HG03139 (cell line): ENCODE measurements around the gene ARHGAP12.
A peak's percentile ranks its signal among the peaks of the same experiment; 100 is the strongest.

Experiments
- ATAC-seq: cut with Tn5 transposase; IDR thresholded peaks from one replicate; pipeline ENCODE4 v1.9.1; 2021; ENCODE audit not compliant: unreplicated experiment

ARHGAP12 gene

DNA sequence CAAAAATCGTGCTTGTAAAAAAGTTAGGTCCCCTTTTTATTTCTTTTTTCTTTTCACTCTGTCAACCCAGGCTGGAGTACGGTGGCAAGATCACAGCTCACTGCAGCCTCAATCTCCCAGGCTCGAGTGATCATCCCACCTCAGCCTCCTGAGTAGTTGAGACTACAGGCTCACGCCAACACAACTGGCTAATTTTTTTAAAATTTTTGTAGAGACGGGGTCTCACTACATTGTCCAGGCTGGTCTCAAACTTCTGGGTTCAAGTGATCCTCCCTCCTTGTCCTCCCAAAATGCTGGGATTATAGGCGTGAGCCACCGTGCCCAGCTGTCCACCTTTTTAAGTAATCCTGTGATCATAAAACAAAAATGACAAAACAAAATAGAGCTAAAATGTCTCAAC is 19.4 kb upstream of the ARHGAP12 start:
- no peak for ATAC-seq

DNA sequence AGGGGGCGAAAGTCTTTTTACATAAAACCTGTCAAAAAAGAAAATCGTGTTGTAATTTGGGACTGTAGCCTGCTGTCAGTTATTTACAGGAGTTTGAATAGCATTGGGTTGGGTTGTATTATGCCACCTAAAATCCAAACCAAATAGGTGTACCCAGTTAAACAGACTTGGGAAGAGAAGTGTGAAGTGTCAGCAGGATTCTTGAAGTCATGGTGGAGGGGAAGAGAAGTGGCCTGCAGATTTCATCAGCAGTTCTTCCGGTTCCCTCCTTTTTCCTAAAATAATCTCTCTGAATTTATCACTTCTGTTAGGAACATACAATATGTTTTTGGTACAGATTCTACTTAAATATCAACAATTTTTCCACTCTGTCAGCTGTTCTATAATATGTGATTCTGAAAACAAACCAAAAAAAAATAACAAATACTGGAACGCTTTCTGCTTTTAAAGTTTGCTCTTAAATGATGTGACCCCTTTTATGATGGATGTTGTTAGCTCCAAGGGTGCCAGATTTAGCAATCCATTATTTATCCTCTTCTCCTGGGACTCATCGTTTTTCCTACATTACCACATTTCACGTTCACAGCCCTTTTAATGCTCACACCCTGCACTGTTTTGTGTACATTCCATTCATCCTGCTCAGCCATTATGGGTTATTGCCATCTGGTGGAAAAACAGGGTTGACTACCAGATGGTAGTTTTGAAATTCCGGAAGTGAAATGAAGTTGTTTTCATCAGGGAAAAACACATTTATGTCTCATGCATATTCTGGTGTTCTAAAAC is 18.7 kb upstream of the ARHGAP12 start:
- ATAC-seq, result no peak

DNA sequence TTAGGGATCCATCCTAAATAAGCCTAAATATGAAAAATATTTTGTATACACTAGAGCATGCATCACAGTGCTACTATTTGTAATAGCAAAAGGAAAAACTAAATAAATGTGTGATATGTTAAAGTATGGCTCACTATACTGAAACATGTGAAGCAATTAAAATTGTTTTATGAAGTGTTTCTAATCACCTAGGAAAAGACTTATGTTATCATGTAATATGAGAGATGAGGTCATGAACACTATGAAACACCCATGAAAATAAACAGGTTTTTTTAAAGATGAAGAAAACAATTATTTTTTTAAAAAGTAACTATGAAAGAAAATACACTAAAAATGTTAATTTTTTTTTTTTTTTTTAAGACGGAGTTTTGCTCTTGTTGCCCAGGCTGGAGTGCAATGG is 16.8 kb upstream of the ARHGAP12 start:
- no peak for ATAC-seq

DNA sequence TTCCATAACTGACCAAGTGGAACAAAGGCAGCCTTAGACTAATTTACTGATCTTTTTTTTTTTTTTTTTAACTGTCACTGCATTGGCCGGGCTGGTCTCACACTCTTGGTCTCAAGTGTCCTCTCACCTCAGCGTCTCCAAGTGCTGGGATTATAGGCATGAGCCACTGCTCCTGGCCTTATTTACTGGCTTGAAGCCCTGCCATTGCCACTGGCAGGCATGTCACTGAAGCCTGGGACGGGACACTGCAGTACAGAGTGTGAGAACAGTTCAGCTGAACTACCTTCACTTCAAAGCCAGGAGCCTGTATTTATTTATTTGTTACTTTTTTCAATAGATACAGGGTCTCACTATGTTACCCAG is 15.4 kb upstream of the ARHGAP12 start:
- no peak for ATAC-seq

DNA sequence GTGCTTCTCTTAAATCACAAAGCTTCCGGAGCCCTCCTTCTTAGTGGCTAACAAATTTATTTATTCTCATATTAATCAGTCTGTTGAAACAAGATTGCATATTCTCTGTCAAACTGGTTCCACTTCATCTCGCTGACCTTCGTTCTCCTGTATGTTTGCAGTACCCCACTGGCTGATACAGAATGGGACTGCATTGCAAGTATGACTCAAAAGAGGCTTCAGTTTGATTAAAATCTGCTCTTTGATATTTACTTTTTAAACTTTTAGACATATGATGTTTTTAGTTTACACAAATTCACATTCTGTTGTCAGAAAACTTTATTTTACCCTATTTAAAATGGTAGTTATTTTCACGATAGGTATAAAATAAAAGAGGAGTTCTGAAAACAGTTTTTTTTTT is 14.3 kb upstream of the ARHGAP12 start:
- no peak for ATAC-seq

DNA sequence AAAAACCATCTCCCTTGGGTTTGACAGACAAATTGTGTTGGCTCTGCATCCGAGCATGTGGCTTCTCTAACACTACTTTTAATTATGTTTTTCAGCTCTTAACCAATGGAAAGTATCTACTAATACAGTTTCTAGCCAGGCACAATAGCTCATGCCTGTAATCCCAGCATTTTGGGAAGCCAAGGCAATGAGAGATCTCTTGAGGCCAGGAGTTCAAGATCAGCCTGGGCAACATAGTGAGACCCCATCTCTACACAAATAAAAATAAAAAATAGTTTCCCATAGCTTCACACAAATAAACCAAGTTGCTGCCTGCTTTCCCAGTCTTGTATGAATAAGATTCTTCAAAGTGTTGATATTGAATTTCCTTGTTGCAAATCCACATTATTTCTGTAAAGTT is 13.8 kb upstream of the ARHGAP12 start:
- no peak for ATAC-seq

DNA sequence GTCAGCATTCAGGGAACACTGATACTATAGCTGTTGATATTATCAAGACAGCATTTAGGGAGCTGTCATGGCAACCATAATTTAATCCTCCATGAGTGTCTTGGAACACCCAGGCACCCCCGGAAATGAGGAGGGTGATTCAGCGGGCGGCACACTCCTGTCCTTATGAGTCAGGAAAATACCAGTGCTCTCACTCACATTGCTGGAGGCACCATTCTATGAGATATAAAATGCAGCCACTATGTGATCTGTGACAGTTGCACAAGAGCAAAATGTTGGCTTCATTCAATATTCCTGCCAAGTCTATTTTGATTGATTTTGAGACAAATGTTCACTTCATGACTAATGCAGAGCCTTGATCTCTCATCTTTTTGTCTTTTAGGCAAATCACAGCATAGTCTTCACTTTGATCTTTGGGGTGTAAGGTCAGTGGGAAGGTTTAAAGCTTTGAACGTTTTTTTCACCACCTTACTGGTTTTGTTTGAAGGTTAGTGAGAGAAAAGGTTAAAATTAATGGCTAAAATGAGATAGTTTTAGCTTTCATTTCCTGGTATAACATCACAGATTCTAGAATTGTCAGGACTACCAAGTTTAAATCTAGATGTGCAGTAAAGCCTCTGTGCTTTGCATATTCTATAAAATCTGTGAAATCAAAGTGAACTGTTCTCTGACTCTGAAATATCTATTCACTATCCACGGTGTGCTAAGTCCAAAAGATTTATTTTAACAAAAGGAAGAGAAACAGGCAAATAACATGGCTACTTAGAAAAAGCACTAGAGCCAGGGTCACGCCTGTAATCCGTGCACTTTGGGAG is 12.4 kb upstream of the ARHGAP12 start:
- ATAC-seq, result no peak

DNA sequence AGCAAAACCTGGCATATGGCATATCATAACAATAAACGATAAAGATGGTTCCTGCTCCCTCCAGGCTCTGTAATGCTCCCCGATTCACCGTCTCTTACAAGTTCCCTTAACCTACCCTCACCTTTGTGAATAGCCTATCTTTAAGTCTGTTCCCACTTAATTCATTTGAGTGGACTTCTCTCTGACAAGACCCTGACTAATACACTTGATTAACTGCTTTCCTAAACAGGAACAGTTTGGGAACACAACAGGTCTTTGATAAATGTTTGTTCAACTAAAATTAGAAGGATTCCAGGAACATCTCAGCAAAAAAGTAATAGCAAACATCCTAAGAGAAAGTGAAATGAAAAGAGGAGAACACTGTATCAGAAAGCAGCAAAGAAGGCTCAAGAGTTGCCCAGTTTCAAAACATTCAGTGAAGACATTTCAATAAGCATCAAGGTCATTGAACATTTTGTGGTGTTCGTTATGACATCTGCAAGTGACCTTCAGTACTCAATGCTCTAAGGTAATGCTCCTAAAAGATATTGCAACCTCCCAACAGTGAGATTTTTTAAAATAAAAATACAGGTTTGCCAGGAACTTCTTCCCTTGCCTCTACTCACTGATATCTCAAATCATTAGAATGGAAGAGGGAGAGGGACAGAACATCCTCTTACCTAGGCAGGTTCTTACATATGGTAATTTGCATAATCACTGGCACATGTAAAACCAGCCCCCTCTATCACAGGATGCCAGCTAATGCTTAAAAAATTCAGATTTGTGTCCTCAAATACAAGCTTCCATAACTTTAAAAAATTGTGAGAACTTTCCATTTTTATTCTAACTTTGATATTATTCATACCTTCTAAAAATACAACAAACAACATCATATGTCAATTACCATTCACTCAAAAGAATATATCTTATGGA is 11.4 kb upstream of the ARHGAP12 start:
- no peak for ATAC-seq

DNA sequence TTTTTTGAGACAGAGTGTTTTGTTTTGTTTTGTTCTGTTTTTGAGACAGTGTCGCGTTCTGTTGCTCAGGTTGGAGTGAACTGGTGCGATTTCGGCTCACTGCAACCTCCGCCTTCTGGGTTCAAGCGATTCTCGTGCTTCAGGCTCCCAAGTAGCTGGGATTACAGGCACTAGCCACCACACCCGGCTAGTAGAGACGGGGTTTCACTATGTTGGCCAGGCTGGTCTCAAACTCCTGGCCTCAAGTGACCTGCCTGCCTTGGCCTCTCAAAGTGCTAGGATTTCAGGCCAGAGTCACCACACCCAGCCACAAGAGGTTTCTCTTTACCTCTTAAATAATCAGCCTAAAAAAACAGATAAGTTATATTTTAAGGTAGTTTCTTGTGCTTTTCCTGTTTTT is 8.7 kb upstream of the ARHGAP12 start:
- no peak for ATAC-seq

DNA sequence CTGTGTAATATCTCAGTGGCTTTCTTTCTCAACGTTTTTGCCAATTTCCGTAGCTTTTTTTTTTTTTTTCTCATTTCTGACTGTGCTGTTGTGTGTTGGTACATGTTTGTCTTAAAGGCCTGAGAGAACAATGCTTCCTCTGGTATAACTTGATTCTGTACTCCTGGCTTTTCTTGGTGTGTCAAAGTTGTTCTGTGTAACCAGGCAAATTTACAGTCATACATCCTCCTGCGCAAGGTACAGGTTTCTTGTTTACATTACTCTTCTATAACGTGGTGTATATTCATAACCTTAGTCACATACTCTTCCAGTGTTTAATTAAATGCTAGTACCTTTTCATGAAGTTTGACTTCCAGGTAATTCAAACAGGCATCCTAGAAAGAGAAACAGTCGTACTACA is 8.3 kb upstream of the ARHGAP12 start:
- no peak for ATAC-seq

DNA sequence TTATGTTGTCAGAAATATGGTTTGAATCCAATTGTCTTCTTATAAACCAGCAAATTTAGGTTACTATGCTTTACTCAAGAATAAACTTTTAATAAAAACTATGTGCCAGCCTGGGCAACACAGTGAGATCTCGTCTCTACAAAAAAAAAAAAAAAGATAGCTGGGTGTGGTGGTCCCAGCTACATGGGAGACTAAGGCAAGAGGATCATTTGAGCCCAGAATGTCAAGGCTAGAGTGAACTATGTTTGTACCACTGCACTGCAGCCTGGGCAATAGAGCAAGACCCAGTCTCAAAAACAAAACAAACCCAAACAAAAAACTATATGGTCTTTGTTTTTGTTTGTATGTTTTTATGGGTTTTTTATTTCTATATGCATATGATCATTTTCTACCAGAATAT is 7.5 kb upstream of the ARHGAP12 start:
- no peak for ATAC-seq

DNA sequence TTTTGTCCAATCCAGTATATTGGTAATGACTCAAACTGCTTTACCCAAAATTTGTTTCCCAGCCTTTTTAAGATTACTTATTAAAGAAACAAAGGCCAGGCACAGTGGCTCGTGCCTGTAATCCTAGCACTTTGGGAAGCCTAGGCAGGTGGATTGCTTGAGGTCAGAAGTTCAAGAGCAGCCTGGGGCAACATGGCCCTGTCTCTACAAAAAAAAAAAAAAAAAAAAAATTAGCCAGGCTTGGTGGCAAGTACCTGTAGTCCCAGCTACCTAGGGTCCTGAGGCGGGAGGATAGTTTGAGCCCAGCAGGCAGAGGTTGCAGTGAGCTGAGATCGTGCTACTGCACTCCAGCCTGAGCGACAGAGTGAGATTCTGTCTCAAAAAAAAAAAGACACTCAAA is 7.0 kb upstream of the ARHGAP12 start:
- ATAC-seq, result no peak

DNA sequence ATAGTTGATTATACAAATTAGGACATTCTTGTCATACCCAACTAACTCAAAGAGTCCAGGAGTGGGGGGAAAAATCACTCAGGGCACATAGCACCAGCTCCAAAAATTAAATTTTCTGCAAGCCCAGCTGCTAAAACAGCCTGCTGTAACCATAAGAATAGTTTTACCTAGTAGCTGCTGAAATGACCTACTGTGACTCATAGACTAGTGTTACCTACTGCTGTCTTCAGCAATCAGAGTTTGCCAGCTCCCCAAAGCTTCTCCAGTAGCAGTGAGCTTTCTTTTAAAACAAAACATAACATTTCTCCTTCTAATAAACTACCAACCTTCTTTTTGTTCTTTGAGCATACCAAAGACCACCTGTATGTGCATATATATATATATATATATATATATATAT is 4.2 kb upstream of the ARHGAP12 start:
- no peak for ATAC-seq

DNA sequence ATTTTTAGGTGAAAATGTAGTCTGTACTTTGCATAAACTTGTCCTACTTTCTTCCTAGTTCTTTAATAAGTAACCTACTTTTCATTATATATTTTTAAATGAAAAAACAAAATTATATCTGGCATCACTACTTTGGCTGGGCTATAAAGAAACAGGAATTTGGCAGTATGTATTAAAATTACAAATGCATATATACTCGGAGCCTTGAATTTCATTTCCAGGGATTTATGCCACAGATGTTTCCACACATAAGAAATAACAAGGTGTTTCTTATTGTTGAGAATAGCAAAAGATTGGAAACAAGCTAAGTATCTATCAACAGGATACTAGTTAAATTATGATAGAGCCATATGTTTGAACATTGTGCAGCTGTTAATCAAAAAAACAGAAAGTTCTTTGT is 2.2 kb upstream of the ARHGAP12 start:
- ATAC-seq, result no peak

DNA sequence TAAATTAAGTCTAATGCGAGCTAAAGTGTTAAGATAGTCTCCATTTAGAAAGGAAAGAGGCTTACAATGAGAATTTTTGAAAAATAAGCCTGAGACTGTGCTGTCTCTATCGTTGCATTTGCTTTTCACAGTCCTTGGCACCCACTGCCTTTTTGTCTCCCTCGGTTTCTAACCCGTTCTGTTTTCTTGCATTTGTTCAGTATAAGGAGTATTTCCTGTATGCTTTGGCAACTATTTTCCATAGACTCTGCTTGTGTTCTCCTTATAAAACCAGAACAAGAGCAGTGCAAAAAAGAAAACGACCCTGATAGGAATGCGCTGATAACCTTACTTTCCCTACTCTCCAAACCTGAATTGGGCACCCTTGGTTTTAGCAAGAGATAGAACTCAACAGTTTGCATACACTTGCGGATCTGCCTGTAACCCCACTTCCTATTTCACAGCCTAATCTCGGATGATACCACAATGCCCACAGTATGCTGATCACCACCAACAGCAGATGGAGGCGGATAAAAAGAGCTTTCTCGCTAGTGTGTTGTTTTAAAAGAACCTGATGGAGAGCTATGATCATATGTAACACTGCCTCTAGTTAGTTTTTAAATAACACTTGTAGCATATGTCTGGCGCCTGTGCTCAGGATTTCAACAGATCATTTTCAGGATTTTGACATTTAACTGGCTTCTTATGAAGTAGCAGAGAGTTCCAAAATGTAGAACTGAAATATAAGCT is 1.6 kb upstream of the ARHGAP12 start:
- no peak for ATAC-seq

DNA sequence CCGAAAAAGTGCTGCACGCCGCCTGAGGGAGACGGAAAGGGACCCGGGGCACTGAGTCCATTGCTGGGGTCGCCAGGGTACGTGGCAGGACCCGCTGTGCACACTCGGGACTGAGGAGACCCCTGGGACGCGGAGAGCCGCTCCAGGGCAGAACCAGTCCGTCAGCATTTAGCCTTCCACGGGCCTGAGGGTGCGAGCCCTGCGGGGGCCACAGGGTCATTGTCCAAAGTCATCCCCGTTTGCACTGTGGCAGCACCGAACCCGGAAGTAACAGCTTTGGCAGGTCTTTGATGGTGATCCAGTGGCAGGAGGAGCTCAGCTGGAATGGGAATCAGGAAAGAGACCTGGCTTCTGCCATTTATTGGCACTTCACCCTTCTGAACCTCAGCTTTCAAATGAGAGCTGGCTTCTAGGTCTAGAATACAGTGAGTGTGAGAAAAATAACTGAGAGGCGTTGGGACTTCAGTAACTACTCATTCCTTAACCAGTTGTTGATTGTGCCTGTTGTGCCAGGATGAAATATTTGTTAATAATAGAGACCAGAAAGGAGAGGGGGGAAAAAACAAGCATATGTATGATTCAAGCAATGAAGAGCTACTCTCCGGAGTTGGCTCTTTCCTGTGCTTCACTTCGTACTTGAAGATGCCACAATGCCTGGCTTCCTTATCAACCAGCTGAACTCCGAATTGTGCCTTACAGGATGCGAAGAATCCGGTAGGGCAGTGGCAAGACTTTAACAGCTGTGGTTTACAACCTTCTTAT is 811 bp upstream of the ARHGAP12 start:
- ATAC-seq, result peak; percentile 19

DNA sequence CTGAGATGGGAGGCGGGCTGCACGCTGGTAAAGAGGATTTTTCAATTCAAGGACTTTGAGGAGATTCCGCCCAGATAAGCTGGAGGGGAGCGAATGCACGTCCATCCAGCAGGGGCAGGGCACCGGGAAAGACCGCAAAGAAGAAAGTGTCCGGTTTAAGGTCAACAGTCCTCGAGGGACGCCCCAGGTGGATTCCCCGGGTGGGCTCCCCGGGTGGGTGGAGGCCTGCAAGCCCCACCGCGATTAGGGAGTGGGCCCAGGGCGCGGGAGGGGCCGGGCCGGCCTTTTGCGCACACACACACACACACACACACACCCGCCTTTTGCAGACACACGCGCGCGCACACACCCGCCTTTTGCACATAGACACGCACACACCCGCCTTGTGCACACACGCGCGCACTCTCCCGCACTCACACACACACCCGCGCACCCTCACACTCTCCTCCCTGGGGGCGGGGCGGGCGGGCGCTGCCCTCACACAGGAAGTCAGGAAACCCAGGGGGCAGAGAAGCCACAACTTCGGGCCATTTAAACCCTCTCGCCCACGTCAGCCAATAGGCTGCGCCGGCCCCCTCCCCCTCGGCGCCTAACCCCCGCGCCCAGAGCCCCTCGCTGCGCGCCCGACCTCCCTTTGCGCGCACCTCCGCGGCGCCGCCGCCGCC is 615 bp downstream of the ARHGAP12 start:
- ATAC-seq, result peak; percentile 19

DNA sequence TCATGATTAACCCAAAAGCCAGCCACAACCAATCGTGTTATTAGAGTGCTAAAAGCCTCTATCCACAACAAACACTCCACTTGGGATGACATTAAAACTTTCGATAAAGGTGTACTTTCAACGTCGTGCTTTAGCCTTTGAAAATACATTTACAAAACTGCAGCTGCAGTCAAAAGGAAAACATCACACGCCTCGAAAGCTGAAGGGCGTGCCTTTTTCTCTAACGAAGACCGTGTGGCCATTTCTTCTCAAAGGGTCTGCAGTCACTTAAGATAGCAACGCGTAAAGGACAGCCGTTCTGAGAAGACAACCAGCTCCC is 1.1 kb downstream of the ARHGAP12 start:
- peak; percentile 6 for ATAC-seq

DNA sequence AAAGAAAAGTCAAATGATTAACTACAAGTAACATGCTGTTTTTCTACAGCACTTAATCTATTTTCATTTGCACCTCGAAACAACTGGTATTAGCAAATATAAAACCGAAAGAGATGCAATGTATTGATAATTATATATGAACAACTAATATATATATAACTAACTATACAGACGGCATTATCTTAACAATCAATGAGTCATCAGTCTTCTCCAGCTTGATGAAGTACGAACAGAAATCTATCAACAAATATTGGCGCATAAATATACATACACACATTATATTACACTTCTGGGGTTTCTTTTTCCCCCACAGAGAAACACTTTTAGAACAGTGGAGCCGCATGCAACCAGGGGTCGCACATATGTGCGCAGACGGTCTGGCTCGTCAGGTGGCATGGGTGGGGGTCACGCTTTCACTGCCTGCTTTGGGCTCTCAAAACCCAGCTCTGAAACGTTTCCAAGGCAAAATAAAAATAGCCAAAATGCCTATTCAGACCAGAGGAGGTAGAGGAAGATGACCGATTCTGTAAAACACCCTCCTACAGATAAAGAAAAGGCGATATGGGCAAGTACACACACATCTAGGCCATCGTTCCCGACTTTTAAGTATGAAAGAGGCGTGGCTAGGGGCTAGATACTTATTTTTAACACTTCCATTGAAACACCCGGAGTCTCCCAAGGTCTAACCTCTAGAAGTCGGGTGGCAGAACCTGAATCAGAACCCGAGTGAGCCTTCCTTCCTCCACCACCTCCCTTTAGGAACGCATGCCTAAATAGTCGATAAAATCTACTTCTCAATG is 1.7 kb downstream of the ARHGAP12 start:
- ATAC-seq, result no peak
